Activated CD8-positive, alpha-beta T cell treated with anti-CD3 and anti-CD28 coated beads, Interleukin-2, amount 10 ng/mL, durations not matched to agents 7 days and 5 days (primary cell): ENCODE measurements around the gene PNN. TPM values are rescaled to one million over a fixed set of nuclear protein-coding genes. Genes with fewer than 3 reads are reported as not detected.
A peak's percentile ranks its signal among the peaks of the same experiment; 100 is the strongest.
"Not testable (repeated sequence)": the region's sequence is repeated elsewhere in the genome, so short reads cannot be mapped to it uniquely, and the experiment has no call there.

ENCODE experiments used
- ATAC-seq: fragments of 150-1000 bp; cut with Tn5 transposase; one replicate; pipeline ENCODE4 v1.10.0; 2021; ENCODE audit warnings: moderate library complexity
- CTCF ChIA-PET: fragments of 350-600 bp; sonication (Branson Sonifier 250); formaldehyde crosslinking; loops from one replicate; lab custom pipeline; 2021; ENCODE audit warnings: antibody characterized with exemption; lab: Charles Lee
- POLR2A ChIA-PET: fragments of 350-600 bp; sonication (Branson Sonifier 250); formaldehyde crosslinking; loops from one replicate; lab custom pipeline; 2021; ENCODE audit warnings: antibody characterized with exemption; lab: Charles Lee
- DNase-seq: peaks from one replicate; pipeline ENCODE4 v3.0.0-alpha.2; 2020
- H3K27ac Mint-ChIP-seq: one replicate; pipeline ENCODE4 v1.8.0; 2021; ENCODE audit warnings: mild to moderate bottlenecking, mixed read lengths
- H3K27me3 Mint-ChIP-seq: one replicate; pipeline ENCODE4 v1.8.0; 2021; ENCODE audit warnings: low read depth, mixed read lengths
- H3K36me3 Mint-ChIP-seq: one replicate; pipeline ENCODE4 v1.8.0; 2021; ENCODE audit warnings: low read depth, mixed read lengths
- H3K4me1 Mint-ChIP-seq: one replicate; pipeline ENCODE4 v1.8.0; 2021; ENCODE audit warnings: low read depth, mixed read lengths
- H3K4me3 Mint-ChIP-seq: one replicate; pipeline ENCODE4 v1.8.0; 2021; ENCODE audit warnings: mild to moderate bottlenecking, mixed read lengths
- H3K9me3 Mint-ChIP-seq: one replicate; pipeline ENCODE4 v1.8.0; 2022; ENCODE audit warnings: mixed read lengths; ENCODE audit not compliant: insufficient read depth
- total RNA-seq, 2 experiments: library from RNA; stranded (reverse); gene quantifications; one replicate each; pipeline ENCODE4 v1.2.3, GENCODE V29; 2021

PNN gene
- total RNA-seq, 2 experiments from 2014 or later: 94.1 to 103 TPM

GRCh38 chr14:39231751-39232553 lies 56.9 kb downstream of the PNN start:
- CTCF ChIA-PET: interaction anchor here (0.8 to 3.8 kb wide), 37 partner anchors 9 to 254 kb away, joined by 3 to 46 read pairs (median 5); partner anchors contain the start of genes FBXO33, GEMIN2, SEC23A and TRAPPC6B
- H3K27me3 Mint-ChIP-seq, H3K9me3 Mint-ChIP-seq, H3K4me3 Mint-ChIP-seq, H3K36me3 Mint-ChIP-seq: not testable (repeated sequence)
- ATAC-seq (peak; percentile 50), DNase-seq (peak; percentile 74)
- POLR2A ChIA-PET: interaction anchor here (0.7 to 5.2 kb wide), 6 partner anchors 37 to 200 kb away, joined by 3 to 42 read pairs (median 6); partner anchors contain the start of genes FBXO33, PNN, SEC23A and TRAPPC6B
- peak overlapping the region; percentile 47 for H3K27ac Mint-ChIP-seq
- H3K4me1 Mint-ChIP-seq: peaks cover 61% of the 10 kb centered on the region

Other genes with a start within 250 kb of the PNN start
- gene SEC23A, start 72.0 kb upstream of the PNN start, total RNA-seq: 10 to 100 TPM; 48.2 to 50.2 TPM
- gene GEMIN2, start 60.9 kb upstream of the PNN start, total RNA-seq: 10 to 100 TPM; 25.4 to 26.7 TPM
- 10 to 100 TPM; 25.8 to 26.1 TPM for gene TRAPPC6B, start 4.9 kb upstream of the PNN start, total RNA-seq
- 10 to 100 TPM; 18.6 to 21.2 TPM for gene MIA2, start 58.7 kb downstream of the PNN start, total RNA-seq